Suppressor macrophage treated with lipopolysaccharide for 1 hour (primary cell): ENCODE results near the gene B3GNT7.
"Not testable (repeated sequence)": the region's sequence is repeated elsewhere in the genome, so short reads cannot be mapped to it uniquely, and the experiment has no call there.

Source experiments
- DNase-seq, 3 donors: peaks; one replicate each; pipeline ENCODE4 v3.0.0-alpha.2; 2020 to 2022

The B3GNT7 gene

GRCh38 chr2:231430437-231430836, 34.9 kb downstream of the B3GNT7 start:
- not testable (repeated sequence) for DNase-seq

GRCh38 chr2:231431606-231432005, 36.1 kb downstream of the B3GNT7 start:
- DNase-seq, result no peak

- no peak for DNase-seq
Observed at GRCh38 chr2:231433990-231434389, 38.5 kb downstream of the B3GNT7 start.

- DNase-seq, result no peak
Observed at GRCh38 chr2:231436957-231437356, 41.4 kb downstream of the B3GNT7 start.

GRCh38 chr2:231449503-231450054, 54.1 kb downstream of the B3GNT7 start:
- DNase-seq, result no peak

- DNase-seq, result no peak
Observed at GRCh38 chr2:231450548-231450989, 55.1 kb downstream of the B3GNT7 start.
